ENCODE data around the gene CDK5RAP2. TPM values are rescaled to one million over a fixed set of nuclear protein-coding genes. Genes with fewer than 3 reads are reported as not detected.

Gene CDK5RAP2
- polyA plus RNA-seq, 4 donors, result 49.8 to 72.9 (median 61.3) TPM

DNA sequence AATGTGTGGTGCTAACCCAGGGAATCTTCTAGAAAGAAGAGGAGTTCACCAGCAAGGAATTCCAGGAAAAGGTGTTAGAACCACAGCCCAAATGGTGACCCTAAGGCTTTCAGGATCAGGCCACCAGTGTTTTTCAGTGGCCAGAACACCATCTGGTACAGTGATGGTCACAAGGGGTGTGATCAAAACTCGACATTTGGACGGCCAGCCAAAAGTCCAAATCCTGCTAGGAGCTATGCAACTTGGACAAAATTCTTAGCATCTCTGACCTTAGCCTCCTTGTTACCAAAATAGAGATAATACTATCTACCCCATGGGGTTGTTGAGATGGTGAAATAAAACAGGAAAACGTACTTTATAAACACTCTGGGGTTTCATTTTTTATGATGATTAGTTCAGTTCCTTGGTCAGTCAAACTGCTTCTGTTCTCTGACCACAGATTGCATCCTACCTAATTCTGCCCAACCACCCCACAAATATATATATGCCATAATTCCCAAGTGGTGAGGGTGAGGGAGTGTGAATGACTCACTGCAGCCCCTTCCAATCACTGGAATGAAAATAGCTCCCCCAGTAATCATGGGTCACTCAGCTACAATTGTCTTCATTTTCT lies 210.3 kb downstream of the CDK5RAP2 start:
- no peak for DNase-seq (ENCODE audit: low read depth in 4 of 4, low spot score in 2 of 4)

DNA sequence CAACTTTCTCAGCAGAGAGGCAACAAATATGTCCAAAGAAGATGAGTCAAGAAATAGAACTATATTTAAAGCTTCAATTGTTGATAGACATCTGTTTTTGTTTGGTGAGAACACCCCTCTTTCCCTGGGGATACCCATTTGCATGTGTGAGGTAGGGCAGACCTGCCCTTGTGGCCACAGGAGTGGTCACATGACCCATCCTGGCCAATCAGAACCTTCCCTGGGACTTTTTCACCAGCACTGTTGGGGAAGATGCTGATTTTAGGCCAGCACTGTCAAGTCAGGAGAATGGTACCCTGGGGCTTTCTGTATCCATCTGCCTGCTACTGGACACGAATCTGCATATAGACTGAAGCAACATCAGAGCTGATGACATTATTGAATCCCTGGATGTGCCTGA lies 211.2 kb downstream of the CDK5RAP2 start:
- DNase-seq (ENCODE audit: low read depth in 4 of 4, low spot score in 2 of 4), result no peak

GRCh38 chr9:120366644-120367019 lies 213.3 kb downstream of the CDK5RAP2 start:
- no peak for DNase-seq (ENCODE audit: low read depth in 4 of 4, low spot score in 2 of 4)

DNA sequence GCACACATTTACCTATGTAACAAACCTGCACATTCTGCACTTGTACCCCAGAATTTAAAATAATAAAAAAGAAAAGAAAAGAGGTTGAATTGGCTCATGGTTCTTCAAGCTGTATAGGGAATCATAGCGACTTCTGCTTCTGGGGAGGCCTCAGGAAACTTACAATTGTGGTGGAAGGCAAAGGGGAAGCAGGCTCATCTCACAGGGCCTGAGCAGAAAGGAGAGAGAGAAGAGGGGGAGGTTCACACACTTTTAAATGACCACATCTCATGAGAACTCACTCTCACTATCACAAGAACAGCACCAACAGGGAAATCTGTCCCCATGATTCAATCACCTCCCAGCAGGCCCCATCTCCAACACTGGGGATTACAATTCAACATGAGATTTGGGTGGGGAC lies 214.6 kb downstream of the CDK5RAP2 start:
- no peak for DNase-seq (ENCODE audit: low read depth in 4 of 4, low spot score in 2 of 4)

GRCh38 chr9:120363697-120364096 lies 216.3 kb downstream of the CDK5RAP2 start:
- no peak for DNase-seq (ENCODE audit: low read depth in 4 of 4, low spot score in 2 of 4)

DNA sequence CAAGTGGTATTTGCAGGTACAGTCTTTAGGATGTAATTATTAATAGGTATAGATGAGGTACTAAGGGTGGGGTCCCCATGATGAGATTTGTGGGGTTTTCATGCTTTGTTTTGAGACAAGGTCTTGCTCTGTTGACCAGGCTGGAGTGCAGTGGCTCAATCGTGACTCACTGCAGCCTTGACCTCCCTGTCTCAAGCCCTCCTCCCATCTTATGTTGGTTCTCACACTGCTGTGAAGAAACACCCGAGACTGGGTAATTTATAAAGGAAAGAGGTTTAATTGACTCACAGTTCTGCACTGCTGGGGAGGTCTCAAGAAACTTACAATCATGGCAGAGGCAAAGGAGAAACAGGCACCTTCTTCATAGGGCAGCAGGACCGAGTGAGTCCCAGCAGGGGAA lies 217.5 kb downstream of the CDK5RAP2 start:
- DNase-seq (ENCODE audit: low read depth in 4 of 4, low spot score in 2 of 4), result no peak

DNA sequence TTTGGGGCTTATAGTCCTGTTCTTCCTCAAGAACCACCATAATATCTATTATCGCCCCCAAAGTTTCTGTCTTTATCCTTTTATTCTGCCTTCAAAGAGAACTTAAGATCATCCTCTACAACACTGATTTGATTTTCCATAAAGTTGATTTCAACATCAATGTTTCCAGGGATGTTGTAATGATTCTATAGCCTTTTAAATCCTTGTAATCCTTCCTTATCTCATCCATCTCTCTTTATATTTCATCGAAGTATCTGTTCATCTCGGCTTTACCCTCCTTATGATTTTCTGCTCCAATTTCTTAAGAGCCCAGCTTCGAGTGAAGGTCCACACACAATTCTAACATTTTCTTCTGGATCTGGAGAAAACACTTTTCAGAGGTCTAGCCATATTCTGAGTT lies 218.4 kb downstream of the CDK5RAP2 start:
- DNase-seq (ENCODE audit: low read depth in 4 of 4, low spot score in 2 of 4), result no peak

DNA sequence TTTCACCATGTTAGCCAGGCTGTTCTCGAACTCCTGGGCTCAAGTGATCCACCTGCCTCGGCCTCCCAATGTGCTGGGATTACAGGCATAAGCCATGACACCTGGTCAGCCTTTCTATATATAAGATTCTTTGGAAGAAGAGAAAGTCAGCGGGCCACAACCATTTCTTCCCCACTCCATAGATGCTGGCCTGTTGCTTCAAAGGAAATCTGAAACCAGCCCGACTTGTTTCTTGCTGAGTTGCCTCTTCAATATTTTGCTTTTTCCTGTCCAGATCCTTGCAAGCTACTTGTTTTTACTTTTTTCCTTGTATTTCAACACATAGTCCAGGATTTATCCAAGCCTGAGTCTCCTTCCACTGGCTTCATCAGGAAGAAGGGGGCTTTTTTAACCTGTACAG lies 219.5 kb downstream of the CDK5RAP2 start:
- DNase-seq (ENCODE audit: low read depth in 4 of 4, low spot score in 2 of 4), result no peak

DNA sequence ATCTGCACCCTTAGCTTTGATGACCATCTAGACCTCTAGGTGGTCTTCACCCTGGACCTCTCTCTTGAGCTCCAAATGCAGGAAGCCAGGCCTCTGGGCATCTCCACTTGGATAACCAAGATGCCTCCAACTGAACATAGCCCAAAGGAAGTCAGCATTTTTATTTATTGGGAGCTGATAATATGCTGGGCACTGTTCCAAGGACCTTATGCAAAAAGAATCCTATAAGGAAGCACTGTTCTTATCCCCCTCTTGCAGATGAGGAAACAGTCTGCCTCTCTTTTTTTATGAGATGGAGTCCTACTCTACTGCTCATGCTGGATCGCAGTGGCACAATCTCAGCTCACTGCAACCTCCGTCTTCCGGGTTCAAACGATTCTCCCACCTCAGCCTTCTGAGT lies 219.9 kb downstream of the CDK5RAP2 start:
- DNase-seq (ENCODE audit: low read depth in 4 of 4, low spot score in 2 of 4), result no peak

GRCh38 chr9:120358877-120359276 lies 221.1 kb downstream of the CDK5RAP2 start:
- DNase-seq (ENCODE audit: low read depth in 4 of 4, low spot score in 2 of 4), result no peak

GRCh38 chr9:120353506-120353905 lies 226.5 kb downstream of the CDK5RAP2 start:
- DNase-seq (ENCODE audit: low read depth in 4 of 4, low spot score in 2 of 4), result no peak

GRCh38 chr9:120351106-120351505 lies 228.9 kb downstream of the CDK5RAP2 start:
- no peak for DNase-seq (ENCODE audit: low read depth in 4 of 4, low spot score in 2 of 4)

DNA sequence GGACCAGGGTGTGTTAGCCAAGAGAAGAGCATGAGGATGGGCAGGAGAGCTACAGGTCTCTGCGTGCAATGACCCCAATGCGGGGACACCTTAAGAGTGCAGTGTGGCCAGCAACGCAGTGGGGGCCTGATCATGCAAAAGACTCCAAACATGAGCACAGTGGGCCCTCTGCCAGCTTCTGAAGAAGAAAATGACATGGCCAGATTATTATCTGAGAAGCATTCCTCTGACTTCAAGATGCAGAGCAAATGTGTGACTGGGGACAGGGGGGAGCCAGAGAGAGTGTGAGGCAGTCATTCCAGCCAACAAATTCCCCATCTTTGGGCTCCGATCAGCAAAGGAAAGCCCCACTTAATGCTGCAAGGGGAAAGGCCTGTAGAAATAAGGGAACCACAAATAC lies 229.4 kb downstream of the CDK5RAP2 start:
- DNase-seq (ENCODE audit: low read depth in 4 of 4, low spot score in 2 of 4), result no peak

DNA sequence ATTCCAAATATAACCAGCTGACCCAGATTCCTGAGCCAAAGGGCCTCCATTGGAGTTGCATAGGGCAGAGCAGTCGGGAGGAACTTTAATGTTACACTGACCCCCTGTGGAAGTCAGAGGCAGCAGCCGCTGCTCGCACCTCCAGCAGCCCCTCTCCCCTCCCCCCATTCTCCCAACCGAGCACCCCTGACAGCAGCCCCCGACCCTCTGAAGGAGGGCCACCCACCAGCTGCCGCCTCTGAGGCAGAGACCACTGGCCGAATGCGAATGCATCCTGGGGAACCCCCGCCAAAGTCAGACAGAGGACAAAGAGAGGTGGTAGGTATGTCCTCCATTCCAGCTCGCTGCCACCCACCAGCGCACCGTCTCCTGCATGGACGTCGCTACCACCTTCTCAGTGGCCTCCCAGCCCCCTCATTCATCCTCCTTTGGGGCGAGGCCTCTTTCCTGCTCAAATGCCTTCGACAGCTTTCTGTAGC lies 231.0 kb downstream of the CDK5RAP2 start:
- no peak for DNase-seq (ENCODE audit: low read depth in 4 of 4, low spot score in 2 of 4)

GRCh38 chr9:120345379-120345778 lies 234.6 kb downstream of the CDK5RAP2 start:
- DNase-seq (ENCODE audit: low read depth in 4 of 4, low spot score in 2 of 4), result no peak

- DNase-seq (ENCODE audit: low read depth in 4 of 4, low spot score in 2 of 4), result no peak
Observed at GRCh38 chr9:120344230-120344629, 235.7 kb downstream of the CDK5RAP2 start.

GRCh38 chr9:120343416-120343815 lies 236.6 kb downstream of the CDK5RAP2 start:
- DNase-seq (ENCODE audit: low read depth in 4 of 4, low spot score in 2 of 4), result no peak

Other genes starting within 250 kb of the CDK5RAP2 start
- 10 to 100 TPM; 16.3 to 20.9 (median 17.8) TPM for gene MEGF9, start 134.3 kb upstream of the CDK5RAP2 start, polyA plus RNA-seq (ENCODE audit: insufficient read length in 4 of 4)
- gene FBXW2, start 213.2 kb upstream of the CDK5RAP2 start, polyA plus RNA-seq (ENCODE audit: insufficient read length in 4 of 4), result 10 to 100 TPM; 39.9 to 48.3 (median 43.6) TPM